HEK293 (cell line): ENCODE measurements around the gene HHEX.

Experiments used
- KLF1 ChIP-seq: fragments of 450-650 bp; formaldehyde crosslinking; IDR thresholded peaks from 2 replicates; pipeline ENCODE4 v1.5.1; 2016; ENCODE audit warnings: missing biosample characterization, missing genetic modification characterization
- PRDM1 ChIP-seq: fragments of 450-650 bp; formaldehyde crosslinking; IDR thresholded peaks from 2 replicates; pipeline ENCODE4; 2016; ENCODE audit warnings: missing biosample characterization, missing genetic modification characterization
- SCRT1 ChIP-seq: fragments of 450-650 bp; formaldehyde crosslinking; IDR thresholded peaks from 2 replicates; pipeline ENCODE4 v1.5.1; 2016; ENCODE audit warnings: missing biosample characterization, missing genetic modification characterization, borderline replicate concordance
- SCRT2 ChIP-seq: fragments of 450-650 bp; formaldehyde crosslinking; IDR thresholded peaks from 2 replicates; pipeline ENCODE4 v1.5.1; 2016; ENCODE audit warnings: missing biosample characterization, missing genetic modification characterization
- SETDB1 ChIP-seq: IDR thresholded peaks from one replicate; pipeline ENCODE4 v1.6.1; 2017; ENCODE audit warnings: mild to moderate bottlenecking, low read length, moderate library complexity, mixed read lengths; ENCODE audit not compliant: insufficient read length
- WT1 ChIP-seq: fragments of 450-650 bp; formaldehyde crosslinking; IDR thresholded peaks from 2 replicates; pipeline ENCODE4 v1.5.1; 2016; ENCODE audit warnings: missing biosample characterization, missing genetic modification characterization
- YY2 ChIP-seq: fragments of 450-650 bp; formaldehyde crosslinking; IDR thresholded peaks from 2 replicates; pipeline ENCODE4 v1.5.1; 2016; ENCODE audit warnings: missing biosample characterization, missing genetic modification characterization
- ZBTB21 ChIP-seq: fragments of 450-650 bp; formaldehyde crosslinking; IDR thresholded peaks from 2 replicates; pipeline ENCODE4 v1.5.1; 2017; ENCODE audit warnings: missing biosample characterization, missing genetic modification characterization
- ZEB2 ChIP-seq: fragments of 450-650 bp; formaldehyde crosslinking; IDR thresholded peaks from 2 replicates; pipeline ENCODE4 v1.5.1; 2016; ENCODE audit warnings: missing biosample characterization, missing genetic modification characterization
- ZNF112 ChIP-seq: fragments of 450-650 bp; formaldehyde crosslinking; IDR thresholded peaks from 2 replicates; pipeline ENCODE4 v1.5.0; 2017; ENCODE audit warnings: missing biosample characterization, missing genetic modification characterization
- ZNF133 ChIP-seq: fragments of 450-650 bp; formaldehyde crosslinking; IDR thresholded peaks from 2 replicates; pipeline ENCODE4 v1.5.1; 2016; ENCODE audit warnings: missing biosample characterization, missing genetic modification characterization
- ZNF155 ChIP-seq: fragments of 450-650 bp; formaldehyde crosslinking; IDR thresholded peaks from 2 replicates; pipeline ENCODE4 v1.5.1; 2016; ENCODE audit warnings: missing biosample characterization, missing genetic modification characterization
- ZNF157 ChIP-seq: fragments of 450-650 bp; formaldehyde crosslinking; IDR thresholded peaks from 2 replicates; pipeline ENCODE4 v1.5.1; 2016; ENCODE audit warnings: missing biosample characterization, missing genetic modification characterization
- ZNF24 ChIP-seq: fragments of 450-650 bp; formaldehyde crosslinking; IDR thresholded peaks from 2 replicates; pipeline ENCODE4 v1.5.1; 2016; ENCODE audit warnings: missing biosample characterization, missing genetic modification characterization
- ZNF37A ChIP-seq: fragments of 450-650 bp; IDR thresholded peaks from 2 replicates; pipeline ENCODE4 v1.5.1; 2018; ENCODE audit warnings: missing biosample characterization, missing genetic modification characterization
- ZNF501 ChIP-seq: fragments of 450-650 bp; formaldehyde crosslinking; IDR thresholded peaks from 2 replicates; pipeline ENCODE4 v1.5.1; 2016; ENCODE audit warnings: missing biosample characterization, missing genetic modification characterization
- ZNF549 ChIP-seq: fragments of 450-650 bp; IDR thresholded peaks from 2 replicates; pipeline ENCODE4 v1.5.1; 2018; ENCODE audit warnings: missing biosample characterization, missing genetic modification characterization, mild to moderate bottlenecking, inconsistent platforms, moderate library complexity
- ZNF664 ChIP-seq: fragments of 450-650 bp; formaldehyde crosslinking; IDR thresholded peaks from 2 replicates; pipeline ENCODE4 v1.5.1; 2016; ENCODE audit warnings: missing biosample characterization, missing genetic modification characterization
- ZNF670 ChIP-seq: fragments of 450-650 bp; formaldehyde crosslinking; IDR thresholded peaks from 2 replicates; pipeline ENCODE4 v1.5.1; 2016; ENCODE audit warnings: missing biosample characterization, missing genetic modification characterization, low read depth
- ZNF830 ChIP-seq: fragments of 450-650 bp; IDR thresholded peaks from 2 replicates; pipeline ENCODE4 v1.5.0; 2018; ENCODE audit warnings: missing biosample characterization, missing genetic modification characterization, low read depth, mild to moderate bottlenecking, moderate library complexity
- ZNF843 ChIP-seq: fragments of 450-650 bp; formaldehyde crosslinking; IDR thresholded peaks from 2 replicates; pipeline ENCODE4 v1.5.1; 2016; ENCODE audit warnings: missing biosample characterization, missing genetic modification characterization
- TF ChIP-seq, protein P1 (sequence below): fragments of 450-650 bp; formaldehyde crosslinking; IDR thresholded peaks from 2 replicates; pipeline ENCODE4 v1.5.0; 2017; ENCODE audit warnings: missing biosample characterization, missing genetic modification characterization, borderline replicate concordance
- TF ChIP-seq, protein P2 (sequence below): fragments of 450-650 bp; formaldehyde crosslinking; IDR thresholded peaks from 2 replicates; pipeline ENCODE4 v1.5.1; 2016; ENCODE audit warnings: missing biosample characterization, missing genetic modification characterization
- TF ChIP-seq, protein P3 (sequence below): sonication (generic); formaldehyde crosslinking; IDR thresholded peaks from 2 replicates; pipeline ENCODE4 v1.8.1; 2022; ENCODE audit warnings: mild to moderate bottlenecking, moderate library complexity, missing genetic modification reagents
- TF ChIP-seq, protein P4 (sequence below): IDR thresholded peaks from 2 replicates; pipeline ENCODE4 v1.6.1; 2011; ENCODE audit warnings: mild to moderate bottlenecking, low read depth, low read length, borderline replicate concordance
- TF ChIP-seq, protein P5 (sequence below): fragments of 450-650 bp; formaldehyde crosslinking; IDR thresholded peaks from 2 replicates; pipeline ENCODE4 v1.5.1; 2016; ENCODE audit warnings: missing biosample characterization, missing genetic modification characterization
- TF ChIP-seq, protein P6 (sequence below): fragments of 450-650 bp; formaldehyde crosslinking; conservative IDR thresholded peaks from 2 replicates; pipeline ENCODE4 v1.5.1; 2016; ENCODE audit warnings: low read depth, missing biosample characterization, missing genetic modification characterization

The HHEX gene

DNA sequence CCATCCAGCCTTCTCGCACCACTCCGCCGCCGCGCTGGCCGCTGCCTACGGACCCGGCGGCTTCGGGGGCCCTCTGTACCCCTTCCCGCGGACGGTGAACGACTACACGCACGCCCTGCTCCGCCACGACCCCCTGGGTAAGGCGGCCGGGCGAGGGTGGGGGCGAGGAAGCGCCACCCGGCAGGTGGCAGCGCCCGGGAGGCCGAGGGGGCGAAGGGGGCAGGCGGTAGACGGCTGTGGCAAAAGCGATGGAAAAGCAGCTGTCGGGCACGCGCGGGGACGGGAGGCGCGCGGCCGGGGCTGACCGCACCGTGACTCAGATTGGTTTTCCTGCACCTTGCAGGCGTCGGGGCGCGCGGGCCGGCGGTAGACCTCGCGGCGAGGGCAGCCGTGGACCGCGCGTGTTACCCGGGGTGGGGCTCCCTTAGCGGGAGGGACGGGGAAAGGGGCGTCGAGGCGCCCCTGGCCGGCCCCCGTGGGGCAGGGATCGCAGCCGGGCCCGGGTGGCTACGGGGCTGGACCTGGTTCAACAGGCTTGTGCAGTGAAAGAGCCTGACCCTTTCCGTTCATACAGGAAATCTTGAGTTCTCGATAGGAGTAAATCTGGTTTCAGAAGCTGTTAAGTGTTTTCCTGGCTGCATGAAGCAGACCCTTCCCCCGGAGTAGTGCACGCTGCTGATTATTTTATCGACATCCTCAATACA, 608 bp downstream of the HHEX start (continued):
- TF ChIP-seq ZNF37A (tag by site-specific recombination) (no peak), PRDM1 (tag by site-specific recombination) (no peak), SCRT2 (tag by site-specific recombination) (peak; percentile 89), SCRT1 (tag by site-specific recombination) (no peak), ZNF157 (tag by site-specific recombination) (no peak), WT1 (tag by site-specific recombination) (no peak), ZNF664 (tag by site-specific recombination) (no peak), SETDB1 (no peak), ZNF843 (no peak), ZEB2 (tag by site-specific recombination) (peak; percentile 69), ZNF501 (tag by site-specific recombination) (peak; percentile 37; the same call in 1 of the 2 replicates), ZNF670 (tag by site-specific recombination) (no peak), ZNF24 (tag by site-specific recombination) (no peak), ZNF133 (no peak), ZNF112 (no peak), ZNF155 (tag by site-specific recombination) (no peak), KLF1 (tag by site-specific recombination) (no peak), ZNF830 (tag by site-specific recombination) (no peak), ZBTB21 (tag by site-specific recombination) (no peak), YY2 (tag by site-specific recombination) (no peak), ZNF549 (tag by site-specific recombination) (no peak)
- TF ChIP-seq, protein P1, sequence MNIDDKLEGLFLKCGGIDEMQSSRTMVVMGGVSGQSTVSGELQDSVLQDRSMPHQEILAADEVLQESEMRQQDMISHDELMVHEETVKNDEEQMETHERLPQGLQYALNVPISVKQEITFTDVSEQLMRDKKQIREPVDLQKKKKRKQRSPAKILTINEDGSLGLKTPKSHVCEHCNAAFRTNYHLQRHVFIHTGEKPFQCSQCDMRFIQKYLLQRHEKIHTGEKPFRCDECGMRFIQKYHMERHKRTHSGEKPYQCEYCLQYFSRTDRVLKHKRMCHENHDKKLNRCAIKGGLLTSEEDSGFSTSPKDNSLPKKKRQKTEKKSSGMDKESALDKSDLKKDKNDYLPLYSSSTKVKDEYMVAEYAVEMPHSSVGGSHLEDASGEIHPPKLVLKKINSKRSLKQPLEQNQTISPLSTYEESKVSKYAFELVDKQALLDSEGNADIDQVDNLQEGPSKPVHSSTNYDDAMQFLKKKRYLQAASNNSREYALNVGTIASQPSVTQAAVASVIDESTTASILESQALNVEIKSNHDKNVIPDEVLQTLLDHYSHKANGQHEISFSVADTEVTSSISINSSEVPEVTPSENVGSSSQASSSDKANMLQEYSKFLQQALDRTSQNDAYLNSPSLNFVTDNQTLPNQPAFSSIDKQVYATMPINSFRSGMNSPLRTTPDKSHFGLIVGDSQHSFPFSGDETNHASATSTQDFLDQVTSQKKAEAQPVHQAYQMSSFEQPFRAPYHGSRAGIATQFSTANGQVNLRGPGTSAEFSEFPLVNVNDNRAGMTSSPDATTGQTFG (tag by site-specific recombination), result no peak
- TF ChIP-seq, protein P2, sequence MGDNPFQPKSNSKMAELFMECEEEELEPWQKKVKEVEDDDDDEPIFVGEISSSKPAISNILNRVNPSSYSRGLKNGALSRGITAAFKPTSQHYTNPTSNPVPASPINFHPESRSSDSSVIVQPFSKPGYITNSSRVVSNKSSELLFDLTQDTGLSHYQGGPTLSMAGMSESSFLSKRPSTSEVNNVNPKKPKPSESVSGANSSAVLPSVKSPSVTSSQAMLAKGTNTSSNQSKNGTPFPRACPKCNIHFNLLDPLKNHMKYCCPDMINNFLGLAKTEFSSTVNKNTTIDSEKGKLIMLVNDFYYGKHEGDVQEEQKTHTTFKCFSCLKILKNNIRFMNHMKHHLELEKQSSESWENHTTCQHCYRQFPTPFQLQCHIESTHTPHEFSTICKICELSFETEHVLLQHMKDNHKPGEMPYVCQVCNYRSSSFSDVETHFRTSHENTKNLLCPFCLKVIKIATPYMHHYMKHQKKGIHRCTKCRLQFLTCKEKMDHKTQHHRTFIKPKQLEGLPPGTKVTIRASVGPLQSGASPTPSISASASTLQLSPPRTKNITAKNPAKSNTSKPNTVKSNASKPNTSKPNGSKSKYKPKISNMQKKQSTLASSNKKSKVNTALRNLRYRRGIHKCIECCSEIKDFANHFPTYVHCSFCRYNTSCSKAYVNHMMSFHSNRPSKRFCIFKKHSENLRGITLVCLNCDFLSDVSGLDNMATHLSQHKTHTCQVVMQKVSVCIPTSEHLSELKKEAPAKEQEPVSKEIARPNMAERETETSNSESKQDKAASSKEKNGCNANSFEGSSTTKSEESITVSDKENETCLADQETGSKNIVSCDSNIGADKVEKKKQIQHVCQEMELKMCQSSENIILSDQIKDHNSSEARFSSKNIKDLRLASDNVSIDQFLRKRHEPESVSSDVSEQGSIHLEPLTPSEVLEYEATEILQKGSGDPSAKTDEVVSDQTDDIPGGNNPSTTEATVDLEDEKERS (tag by site-specific recombination), result no peak
- TF ChIP-seq, protein P3, sequence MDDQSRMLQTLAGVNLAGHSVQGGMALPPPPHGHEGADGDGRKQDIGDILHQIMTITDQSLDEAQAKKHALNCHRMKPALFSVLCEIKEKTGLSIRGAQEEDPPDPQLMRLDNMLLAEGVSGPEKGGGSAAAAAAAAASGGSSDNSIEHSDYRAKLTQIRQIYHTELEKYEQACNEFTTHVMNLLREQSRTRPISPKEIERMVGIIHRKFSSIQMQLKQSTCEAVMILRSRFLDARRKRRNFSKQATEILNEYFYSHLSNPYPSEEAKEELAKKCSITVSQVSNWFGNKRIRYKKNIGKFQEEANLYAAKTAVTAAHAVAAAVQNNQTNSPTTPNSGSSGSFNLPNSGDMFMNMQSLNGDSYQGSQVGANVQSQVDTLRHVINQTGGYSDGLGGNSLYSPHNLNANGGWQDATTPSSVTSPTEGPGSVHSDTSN (CRISPR knock-in tag), result 0 out of 2 replicates have a peak, but pooled peaks have one; percentile 61
- TF ChIP-seq, protein P4, sequence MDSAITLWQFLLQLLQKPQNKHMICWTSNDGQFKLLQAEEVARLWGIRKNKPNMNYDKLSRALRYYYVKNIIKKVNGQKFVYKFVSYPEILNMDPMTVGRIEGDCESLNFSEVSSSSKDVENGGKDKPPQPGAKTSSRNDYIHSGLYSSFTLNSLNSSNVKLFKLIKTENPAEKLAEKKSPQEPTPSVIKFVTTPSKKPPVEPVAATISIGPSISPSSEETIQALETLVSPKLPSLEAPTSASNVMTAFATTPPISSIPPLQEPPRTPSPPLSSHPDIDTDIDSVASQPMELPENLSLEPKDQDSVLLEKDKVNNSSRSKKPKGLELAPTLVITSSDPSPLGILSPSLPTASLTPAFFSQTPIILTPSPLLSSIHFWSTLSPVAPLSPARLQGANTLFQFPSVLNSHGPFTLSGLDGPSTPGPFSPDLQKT, result no peak
- TF ChIP-seq, protein P5, sequence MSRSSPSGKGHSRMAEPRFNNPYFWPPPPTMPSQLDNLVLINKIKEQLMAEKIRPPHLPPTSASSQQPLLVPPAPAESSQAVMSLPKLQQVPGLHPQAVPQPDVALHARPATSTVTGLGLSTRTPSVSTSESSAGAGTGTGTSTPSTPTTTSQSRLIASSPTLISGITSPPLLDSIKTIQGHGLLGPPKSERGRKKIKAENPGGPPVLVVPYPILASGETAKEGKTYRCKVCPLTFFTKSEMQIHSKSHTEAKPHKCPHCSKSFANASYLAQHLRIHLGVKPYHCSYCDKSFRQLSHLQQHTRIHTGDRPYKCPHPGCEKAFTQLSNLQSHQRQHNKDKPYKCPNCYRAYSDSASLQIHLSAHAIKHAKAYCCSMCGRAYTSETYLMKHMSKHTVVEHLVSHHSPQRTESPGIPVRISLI, result no peak
- TF ChIP-seq, protein P6, sequence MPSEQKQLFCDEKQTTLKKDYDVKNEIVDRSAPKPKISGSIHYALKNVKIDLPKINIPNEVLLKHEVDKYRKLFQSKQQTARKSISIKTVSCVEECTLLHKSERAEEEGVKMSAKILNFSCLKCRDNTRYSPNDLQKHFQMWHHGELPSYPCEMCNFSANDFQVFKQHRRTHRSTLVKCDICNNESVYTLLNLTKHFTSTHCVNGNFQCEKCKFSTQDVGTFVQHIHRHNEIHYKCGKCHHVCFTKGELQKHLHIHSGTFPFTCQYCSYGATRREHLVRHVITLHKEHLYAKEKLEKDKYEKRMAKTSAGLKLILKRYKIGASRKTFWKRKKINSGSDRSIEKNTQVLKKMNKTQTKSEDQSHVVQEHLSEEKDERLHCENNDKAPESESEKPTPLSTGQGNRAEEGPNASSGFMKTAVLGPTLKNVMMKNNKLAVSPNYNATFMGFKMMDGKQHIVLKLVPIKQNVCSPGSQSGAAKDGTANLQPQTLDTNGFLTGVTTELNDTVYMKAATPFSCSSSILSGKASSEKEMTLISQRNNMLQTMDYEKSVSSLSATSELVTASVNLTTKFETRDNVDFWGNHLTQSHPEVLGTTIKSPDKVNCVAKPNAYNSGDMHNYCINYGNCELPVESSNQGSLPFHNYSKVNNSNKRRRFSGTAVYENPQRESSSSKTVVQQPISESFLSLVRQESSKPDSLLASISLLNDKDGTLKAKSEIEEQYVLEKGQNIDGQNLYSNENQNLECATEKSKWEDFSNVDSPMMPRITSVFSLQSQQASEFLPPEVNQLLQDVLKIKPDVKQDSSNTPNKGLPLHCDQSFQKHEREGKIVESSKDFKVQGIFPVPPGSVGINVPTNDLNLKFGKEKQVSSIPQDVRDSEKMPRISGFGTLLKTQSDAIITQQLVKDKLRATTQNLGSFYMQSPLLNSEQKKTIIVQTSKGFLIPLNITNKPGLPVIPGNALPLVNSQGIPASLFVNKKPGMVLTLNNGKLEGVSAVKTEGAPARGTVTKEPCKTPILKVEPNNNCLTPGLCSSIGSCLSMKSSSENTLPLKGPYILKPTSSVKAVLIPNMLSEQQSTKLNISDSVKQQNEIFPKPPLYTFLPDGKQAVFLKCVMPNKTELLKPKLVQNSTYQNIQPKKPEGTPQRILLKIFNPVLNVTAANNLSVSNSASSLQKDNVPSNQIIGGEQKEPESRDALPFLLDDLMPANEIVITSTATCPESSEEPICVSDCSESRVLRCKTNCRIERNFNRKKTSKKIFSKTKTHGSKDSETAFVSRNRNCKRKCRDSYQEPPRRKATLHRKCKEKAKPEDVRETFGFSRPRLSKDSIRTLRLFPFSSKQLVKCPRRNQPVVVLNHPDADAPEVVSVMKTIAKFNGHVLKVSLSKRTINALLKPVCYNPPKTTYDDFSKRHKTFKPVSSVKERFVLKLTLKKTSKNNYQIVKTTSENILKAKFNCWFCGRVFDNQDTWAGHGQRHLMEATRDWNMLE (tag by site-specific recombination), result no peak
